Esophagus squamous epithelium (tissue), 4 donors: ENCODE measurements around the gene COG7.

ENCODE experiments used
- POLR2A ChIP-seq, 4 donors: fragments of 450-650 bp; IDR thresholded peaks; one replicate each; pipeline ENCODE4 v1.6.1; 2017; ENCODE audit warnings: antibody characterized with exemption in 4 of 4, mild to moderate bottlenecking in 4 of 4, moderate library complexity in 3 of 4
- TF ChIP-seq, protein P1 (sequence below), 6 experiments: fragments of 450-650 bp in 4 of 6; fragments of 200-600 bp in 2 of 6; sonication (generic) in 2 of 6; IDR thresholded peaks; one replicate each; pipeline ENCODE4 v1.5.1; 2016 to 2019; ENCODE audit warnings: antibody characterized with exemption in 6 of 6, mild to moderate bottlenecking in 4 of 6, moderate library complexity in 4 of 6

DNA sequence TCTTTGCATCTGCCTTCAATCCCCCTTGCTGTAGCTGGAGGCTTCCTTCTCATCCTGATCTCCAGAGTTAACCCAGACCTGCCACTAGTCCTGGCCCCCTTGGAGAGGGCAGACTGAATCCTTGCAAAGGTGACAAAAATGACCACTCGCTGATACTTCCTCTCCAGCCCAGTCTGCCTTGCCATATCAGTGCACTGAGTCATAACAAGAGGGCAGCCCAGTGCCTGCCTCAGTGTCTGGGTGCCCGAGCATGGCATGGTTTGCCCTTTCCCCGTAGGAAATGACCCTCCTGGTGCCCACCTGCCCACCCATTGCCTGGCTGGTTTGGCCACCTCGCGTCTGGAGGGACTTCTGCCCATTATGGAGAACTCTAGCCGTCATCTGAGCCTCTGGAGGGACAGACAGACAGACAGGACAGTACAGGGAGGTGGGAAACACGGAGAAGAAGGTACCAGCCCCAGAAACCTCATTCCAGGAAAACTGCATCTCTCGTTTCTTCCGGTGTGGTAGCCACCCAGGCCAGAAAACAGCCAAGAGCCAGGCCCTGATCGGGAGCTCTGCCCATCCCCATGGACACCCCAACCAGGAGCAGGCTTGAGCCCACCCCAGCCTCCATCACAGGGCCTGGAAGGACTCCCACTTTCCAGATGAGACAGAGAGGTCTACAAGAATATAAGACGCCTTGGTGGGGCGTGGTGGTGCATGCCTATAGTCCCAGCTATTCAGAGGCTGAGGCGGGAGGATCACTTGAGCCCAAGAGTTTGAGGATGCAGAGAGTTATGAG, 79.4 kb downstream of the COG7 start:
- TF ChIP-seq, protein P1, sequence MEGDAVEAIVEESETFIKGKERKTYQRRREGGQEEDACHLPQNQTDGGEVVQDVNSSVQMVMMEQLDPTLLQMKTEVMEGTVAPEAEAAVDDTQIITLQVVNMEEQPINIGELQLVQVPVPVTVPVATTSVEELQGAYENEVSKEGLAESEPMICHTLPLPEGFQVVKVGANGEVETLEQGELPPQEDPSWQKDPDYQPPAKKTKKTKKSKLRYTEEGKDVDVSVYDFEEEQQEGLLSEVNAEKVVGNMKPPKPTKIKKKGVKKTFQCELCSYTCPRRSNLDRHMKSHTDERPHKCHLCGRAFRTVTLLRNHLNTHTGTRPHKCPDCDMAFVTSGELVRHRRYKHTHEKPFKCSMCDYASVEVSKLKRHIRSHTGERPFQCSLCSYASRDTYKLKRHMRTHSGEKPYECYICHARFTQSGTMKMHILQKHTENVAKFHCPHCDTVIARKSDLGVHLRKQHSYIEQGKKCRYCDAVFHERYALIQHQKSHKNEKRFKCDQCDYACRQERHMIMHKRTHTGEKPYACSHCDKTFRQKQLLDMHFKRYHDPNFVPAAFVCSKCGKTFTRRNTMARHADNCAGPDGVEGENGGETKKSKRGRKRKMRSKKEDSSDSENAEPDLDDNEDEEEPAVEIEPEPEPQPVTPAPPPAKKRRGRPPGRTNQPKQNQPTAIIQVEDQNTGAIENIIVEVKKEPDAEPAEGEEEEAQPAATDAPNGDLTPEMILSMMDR (IDR thresholded peaks at IDR 0.05): no peak
- TF ChIP-seq POLR2A (IDR thresholded peaks at IDR 0.05): no peak
